ENCODE results near the gene SEMA4B.

DNA sequence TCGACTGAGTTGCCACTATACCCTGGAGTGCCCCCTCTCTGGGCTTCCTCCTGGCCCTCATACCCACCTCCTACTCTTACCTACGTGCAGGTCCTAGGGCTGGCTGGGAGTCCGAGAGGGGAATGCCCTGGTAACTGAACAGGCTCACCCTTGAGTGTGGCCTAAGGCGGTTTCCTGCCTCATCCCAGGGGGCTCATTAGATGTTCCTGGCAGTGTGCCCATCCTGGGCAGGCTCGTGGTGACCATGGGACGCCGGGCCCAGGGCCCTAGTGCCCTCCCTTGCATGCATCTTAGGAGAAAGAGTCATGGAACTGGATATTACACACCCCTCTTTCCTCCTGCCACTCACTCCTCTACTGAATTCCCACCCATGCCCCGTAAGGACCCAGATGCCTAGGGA lies 2.8 kb downstream of the SEMA4B start:
- TF ChIP-seq, protein P1, sequence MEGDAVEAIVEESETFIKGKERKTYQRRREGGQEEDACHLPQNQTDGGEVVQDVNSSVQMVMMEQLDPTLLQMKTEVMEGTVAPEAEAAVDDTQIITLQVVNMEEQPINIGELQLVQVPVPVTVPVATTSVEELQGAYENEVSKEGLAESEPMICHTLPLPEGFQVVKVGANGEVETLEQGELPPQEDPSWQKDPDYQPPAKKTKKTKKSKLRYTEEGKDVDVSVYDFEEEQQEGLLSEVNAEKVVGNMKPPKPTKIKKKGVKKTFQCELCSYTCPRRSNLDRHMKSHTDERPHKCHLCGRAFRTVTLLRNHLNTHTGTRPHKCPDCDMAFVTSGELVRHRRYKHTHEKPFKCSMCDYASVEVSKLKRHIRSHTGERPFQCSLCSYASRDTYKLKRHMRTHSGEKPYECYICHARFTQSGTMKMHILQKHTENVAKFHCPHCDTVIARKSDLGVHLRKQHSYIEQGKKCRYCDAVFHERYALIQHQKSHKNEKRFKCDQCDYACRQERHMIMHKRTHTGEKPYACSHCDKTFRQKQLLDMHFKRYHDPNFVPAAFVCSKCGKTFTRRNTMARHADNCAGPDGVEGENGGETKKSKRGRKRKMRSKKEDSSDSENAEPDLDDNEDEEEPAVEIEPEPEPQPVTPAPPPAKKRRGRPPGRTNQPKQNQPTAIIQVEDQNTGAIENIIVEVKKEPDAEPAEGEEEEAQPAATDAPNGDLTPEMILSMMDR (IDR thresholded peaks at IDR 0.05): no peak
- no peak for TF ChIP-seq EZH2 (IDR thresholded peaks at IDR 0.05)
- no peak for TF ChIP-seq EZH2phosphoT487 (IDR thresholded peaks at IDR 0.05)
